ENCODE data around the gene TMPRSS6. TPM values are rescaled to one million over a fixed set of nuclear protein-coding genes. Genes with fewer than 3 reads are reported as not detected.

The TMPRSS6 gene
- total RNA-seq, 1 experiment from 2014 or later = not detected

- no peaks in the 10 kb centered on the region for H3K36me3 Mint-ChIP-seq (ENCODE audit: insufficient read depth, unreplicated experiment)
- H3K4me1 Mint-ChIP-seq (ENCODE audit: insufficient read depth, unreplicated experiment) = no peaks in the 10 kb centered on the region
- BruUV-seq (replicated peaks) = no TSS peak
- TF ChIP-seq, protein P1, sequence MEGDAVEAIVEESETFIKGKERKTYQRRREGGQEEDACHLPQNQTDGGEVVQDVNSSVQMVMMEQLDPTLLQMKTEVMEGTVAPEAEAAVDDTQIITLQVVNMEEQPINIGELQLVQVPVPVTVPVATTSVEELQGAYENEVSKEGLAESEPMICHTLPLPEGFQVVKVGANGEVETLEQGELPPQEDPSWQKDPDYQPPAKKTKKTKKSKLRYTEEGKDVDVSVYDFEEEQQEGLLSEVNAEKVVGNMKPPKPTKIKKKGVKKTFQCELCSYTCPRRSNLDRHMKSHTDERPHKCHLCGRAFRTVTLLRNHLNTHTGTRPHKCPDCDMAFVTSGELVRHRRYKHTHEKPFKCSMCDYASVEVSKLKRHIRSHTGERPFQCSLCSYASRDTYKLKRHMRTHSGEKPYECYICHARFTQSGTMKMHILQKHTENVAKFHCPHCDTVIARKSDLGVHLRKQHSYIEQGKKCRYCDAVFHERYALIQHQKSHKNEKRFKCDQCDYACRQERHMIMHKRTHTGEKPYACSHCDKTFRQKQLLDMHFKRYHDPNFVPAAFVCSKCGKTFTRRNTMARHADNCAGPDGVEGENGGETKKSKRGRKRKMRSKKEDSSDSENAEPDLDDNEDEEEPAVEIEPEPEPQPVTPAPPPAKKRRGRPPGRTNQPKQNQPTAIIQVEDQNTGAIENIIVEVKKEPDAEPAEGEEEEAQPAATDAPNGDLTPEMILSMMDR (IDR thresholded peaks at IDR 0.05; ENCODE audit: unreplicated experiment) = no peak
- intact Hi-C loops (cut with micrococcal nuclease) = no loop called here
- no peak overlapping the region for H3K27ac Mint-ChIP-seq (ENCODE audit: low read depth, unreplicated experiment)
- CTCF ChIA-PET = interaction anchor here (0.9 kb wide), 1 partner anchor 61 kb away, joined by 3 read pairs; no protein-coding TSS in a partner anchor
- H3K4me3 Mint-ChIP-seq (ENCODE audit: unreplicated experiment) = no peak overlapping the region
- H3K9me3 Mint-ChIP-seq (ENCODE audit: unreplicated experiment) = no peaks in the 10 kb centered on the region
- H3K27me3 Mint-ChIP-seq (ENCODE audit: insufficient read depth, unreplicated experiment) = no peaks in the 10 kb centered on the region
- DNase-seq (ENCODE audit: unreplicated experiment) = no peak
- POLR2A ChIA-PET = no interaction called here
Measured at GRCh38 chr22:37137131-37137530, 27.6 kb upstream of the TMPRSS6 start.

DNA sequence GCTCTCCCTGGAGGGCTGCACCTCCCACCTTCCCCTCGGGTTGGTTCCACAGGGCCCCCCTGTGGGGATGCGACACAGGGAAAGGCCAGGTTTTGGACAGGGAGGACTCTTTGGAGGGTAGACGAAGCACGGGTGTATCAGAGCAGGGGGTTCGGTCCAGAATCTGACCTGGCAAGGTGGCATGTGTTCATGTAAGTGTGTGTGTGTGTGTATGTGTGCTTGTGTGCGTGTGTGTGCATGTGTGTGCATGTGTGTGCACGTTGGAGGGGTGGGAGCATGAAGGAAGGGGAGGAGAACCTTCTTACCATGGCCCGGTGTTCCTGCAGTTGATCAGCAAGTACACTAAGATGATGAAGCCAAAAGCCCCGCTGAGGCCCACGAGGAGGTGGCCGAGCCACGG lies 25.5 kb upstream of the TMPRSS6 start:
- Mint-ChIP-seq H3K27me3 (ENCODE audit: insufficient read depth, unreplicated experiment) (no peaks in the 10 kb centered on the region), H3K4me3 (ENCODE audit: unreplicated experiment) (no peak overlapping the region), H3K27ac (ENCODE audit: low read depth, unreplicated experiment) (no peak overlapping the region), H3K36me3 (ENCODE audit: insufficient read depth, unreplicated experiment) (no peaks in the 10 kb centered on the region), H3K4me1 (ENCODE audit: insufficient read depth, unreplicated experiment) (no peaks in the 10 kb centered on the region), H3K9me3 (ENCODE audit: unreplicated experiment) (no peaks in the 10 kb centered on the region)
- BruUV-seq (replicated peaks) = no TSS peak
- POLR2A ChIA-PET = no interaction called here
- intact Hi-C loops (cut with micrococcal nuclease) = no loop called here
- TF ChIP-seq, protein P1 (IDR thresholded peaks at IDR 0.05; ENCODE audit: unreplicated experiment) = no peak
- CTCF ChIA-PET = no interaction called here
- no peak for DNase-seq (ENCODE audit: unreplicated experiment)

- H3K9me3 Mint-ChIP-seq (ENCODE audit: unreplicated experiment) = no peaks in the 10 kb centered on the region
- no peaks in the 10 kb centered on the region for H3K27me3 Mint-ChIP-seq (ENCODE audit: insufficient read depth, unreplicated experiment)
- TF ChIP-seq, protein P1 (IDR thresholded peaks at IDR 0.05; ENCODE audit: unreplicated experiment) = no peak
- H3K4me3 Mint-ChIP-seq (ENCODE audit: unreplicated experiment) = no peak overlapping the region
- no peak overlapping the region for H3K27ac Mint-ChIP-seq (ENCODE audit: low read depth, unreplicated experiment)
- intact Hi-C loops (cut with micrococcal nuclease) = no loop called here
- DNase-seq (ENCODE audit: unreplicated experiment) = no peak
- H3K36me3 Mint-ChIP-seq (ENCODE audit: insufficient read depth, unreplicated experiment) = no peaks in the 10 kb centered on the region
- no TSS peak for BruUV-seq (replicated peaks)
- CTCF ChIA-PET = no interaction called here
- no peaks in the 10 kb centered on the region for H3K4me1 Mint-ChIP-seq (ENCODE audit: insufficient read depth, unreplicated experiment)
- POLR2A ChIA-PET = interaction anchor here (1.0 kb wide), 1 partner anchor 11 kb away, joined by 3 read pairs; no protein-coding TSS in a partner anchor
Measured at GRCh38 chr22:37133304-37134018, 23.9 kb upstream of the TMPRSS6 start.

GRCh38 chr22:37132773-37133172 lies 23.3 kb upstream of the TMPRSS6 start:
- no peaks in the 10 kb centered on the region for H3K36me3 Mint-ChIP-seq (ENCODE audit: insufficient read depth, unreplicated experiment)
- TF ChIP-seq, protein P1 (IDR thresholded peaks at IDR 0.05; ENCODE audit: unreplicated experiment) = no peak
- H3K4me1 Mint-ChIP-seq (ENCODE audit: insufficient read depth, unreplicated experiment) = no peaks in the 10 kb centered on the region
- no TSS peak for BruUV-seq (replicated peaks)
- no peak overlapping the region for H3K27ac Mint-ChIP-seq (ENCODE audit: low read depth, unreplicated experiment)
- POLR2A ChIA-PET = interaction anchor here (1.0 kb wide), 1 partner anchor 10 kb away, joined by 3 read pairs; no protein-coding TSS in a partner anchor
- CTCF ChIA-PET = no interaction called here
- intact Hi-C loops (cut with micrococcal nuclease) = no loop called here
- peaks cover 2% of the 10 kb centered on the region for H3K27me3 Mint-ChIP-seq (ENCODE audit: insufficient read depth, unreplicated experiment)
- H3K9me3 Mint-ChIP-seq (ENCODE audit: unreplicated experiment) = no peaks in the 10 kb centered on the region
- H3K4me3 Mint-ChIP-seq (ENCODE audit: unreplicated experiment) = no peak overlapping the region
- DNase-seq (ENCODE audit: unreplicated experiment) = no peak

Data from MCF 10A (cell line).